Activated effector memory CD4-positive, alpha-beta T cell treated with Interleukin-2 at 50 U/mL for 16 hours (primary cell): Measurements from ENCODE around the gene MAP3K5.
"Not testable (repeated sequence)": the region's sequence is repeated elsewhere in the genome, so short reads cannot be mapped to it uniquely, and the experiment has no call there.

Source experiments
- DNase-seq: peaks from one replicate; pipeline ENCODE4 v3.0.0-alpha.2; 2020

Gene MAP3K5

DNA sequence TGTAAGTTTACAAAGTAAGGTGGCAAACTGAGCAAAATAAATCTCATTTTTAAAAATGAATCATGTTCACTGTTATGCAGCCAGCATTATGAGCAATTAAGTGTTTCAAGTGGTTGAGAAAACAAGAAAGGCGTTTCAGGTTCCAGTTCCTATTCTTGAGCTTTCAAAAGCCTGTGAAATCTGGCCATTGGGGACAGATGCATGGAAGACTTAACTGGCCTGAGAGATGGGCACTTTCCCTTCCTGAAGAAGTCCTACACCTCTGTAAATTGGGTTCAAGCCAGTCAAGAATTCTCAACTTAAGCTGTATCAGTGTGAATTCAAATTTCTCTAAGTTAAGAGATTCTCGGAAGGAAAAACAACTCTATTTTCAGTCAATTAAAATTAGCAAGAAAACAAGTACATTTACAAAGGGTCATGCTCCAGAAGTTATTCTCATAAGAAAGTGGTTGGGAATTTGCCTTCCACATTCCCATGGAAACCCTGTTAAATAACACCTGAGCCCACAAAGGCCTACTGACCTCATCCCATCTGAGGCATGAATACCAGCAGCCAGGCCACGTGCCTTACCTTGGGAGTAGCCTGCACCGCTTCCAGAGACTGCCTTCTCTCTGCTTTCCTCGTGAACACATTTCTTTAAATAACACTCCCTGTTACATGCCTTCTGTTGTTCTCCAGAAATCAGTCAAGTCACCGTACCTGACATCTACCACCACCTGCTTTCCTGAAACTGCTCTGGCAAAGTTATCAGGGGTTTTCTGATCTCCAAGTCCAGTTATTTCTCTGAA, 19.4 kb downstream of the MAP3K5 start:
- no peak for DNase-seq

DNA sequence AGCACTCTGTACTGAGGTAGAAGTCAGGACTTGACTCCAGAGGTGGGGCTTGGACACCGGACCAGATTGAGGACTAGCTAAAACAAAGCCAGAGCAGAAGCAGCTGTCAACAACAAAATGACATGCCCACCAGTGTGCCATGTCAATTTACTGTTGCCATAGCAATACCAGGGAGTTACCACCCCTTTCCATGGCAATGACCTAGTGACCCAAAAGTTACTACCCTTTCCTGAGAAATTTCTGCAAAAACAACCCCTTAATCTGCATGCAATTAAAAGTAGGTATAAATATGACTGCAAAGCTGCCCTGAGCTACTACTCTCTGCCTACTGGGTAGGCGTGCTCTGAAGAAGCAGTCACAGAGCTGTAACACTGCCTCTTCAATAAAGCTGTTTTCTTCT, 21.0 kb downstream of the MAP3K5 start:
- no peak for DNase-seq

DNA sequence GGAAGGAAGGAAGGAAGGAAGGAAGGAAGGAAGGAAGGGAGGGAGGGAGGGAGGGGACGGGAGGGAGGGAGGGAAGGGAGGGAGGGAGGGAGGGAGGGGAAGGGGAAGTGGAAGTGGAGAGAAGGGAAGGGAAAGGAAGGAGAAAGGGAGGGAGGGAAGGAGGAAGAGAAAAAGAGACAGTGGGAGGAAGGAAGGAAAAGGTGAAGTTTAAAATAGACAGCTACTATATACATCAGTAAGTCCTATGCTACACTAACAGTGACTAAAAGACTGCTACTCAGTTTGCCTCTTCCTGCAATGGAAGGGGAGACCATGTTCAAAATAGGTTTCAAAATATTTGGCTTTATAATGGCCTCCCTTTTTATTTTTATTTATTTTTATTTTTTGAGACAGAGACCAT, 22.5 kb downstream of the MAP3K5 start:
- DNase-seq: no peak

DNA sequence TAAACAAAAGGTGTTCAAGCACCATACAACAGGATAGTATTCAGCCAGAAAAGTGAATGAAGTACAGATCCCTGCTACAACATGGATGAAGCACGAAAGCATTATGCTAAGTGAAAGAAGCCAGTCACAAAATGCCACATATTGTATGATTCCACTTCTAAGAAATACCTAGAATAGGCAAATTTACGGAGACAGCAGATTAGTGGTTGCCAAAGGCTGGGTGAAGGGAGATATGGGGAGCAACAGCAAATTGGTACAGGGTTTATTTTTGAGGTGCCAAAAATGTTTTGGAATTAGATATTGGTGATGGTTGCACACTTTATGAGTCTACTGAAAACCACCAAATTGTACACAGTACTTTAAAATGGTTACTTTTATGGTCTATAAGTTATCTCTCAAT, 23.2 kb downstream of the MAP3K5 start:
- DNase-seq: no peak

DNA sequence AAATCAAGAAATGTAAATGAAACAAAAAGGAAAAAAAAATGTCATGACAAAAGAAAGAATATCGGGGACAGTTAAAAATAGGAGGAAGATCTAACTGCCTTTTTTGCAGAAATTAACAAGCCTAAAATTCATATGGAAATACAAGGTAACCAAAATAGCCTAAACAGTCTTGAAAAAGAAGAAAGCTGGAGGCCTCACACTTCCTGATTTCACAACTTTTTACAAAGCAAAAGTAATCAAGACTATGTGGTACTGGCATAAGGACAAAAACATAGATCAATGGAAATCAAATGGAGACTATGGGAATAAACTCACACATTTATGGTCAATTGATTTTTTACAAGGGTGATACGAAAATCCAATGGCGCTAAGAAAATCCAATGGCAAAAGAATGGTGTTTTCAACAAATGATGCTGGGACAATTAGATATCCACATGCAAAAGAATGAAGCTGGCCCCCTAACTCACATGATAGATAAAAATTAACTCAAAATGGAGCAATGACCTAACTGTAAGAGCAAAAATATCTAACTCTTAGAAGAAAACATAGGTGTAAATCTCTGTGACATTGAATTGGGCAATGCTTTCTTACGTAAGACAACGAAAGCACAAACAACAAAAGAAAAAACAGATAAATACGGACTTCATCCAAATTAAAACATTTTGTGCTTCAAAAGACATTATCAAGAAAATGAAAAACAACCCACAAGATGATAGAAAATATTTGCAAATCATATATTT, 24.5 kb downstream of the MAP3K5 start:
- no peak for DNase-seq

DNA sequence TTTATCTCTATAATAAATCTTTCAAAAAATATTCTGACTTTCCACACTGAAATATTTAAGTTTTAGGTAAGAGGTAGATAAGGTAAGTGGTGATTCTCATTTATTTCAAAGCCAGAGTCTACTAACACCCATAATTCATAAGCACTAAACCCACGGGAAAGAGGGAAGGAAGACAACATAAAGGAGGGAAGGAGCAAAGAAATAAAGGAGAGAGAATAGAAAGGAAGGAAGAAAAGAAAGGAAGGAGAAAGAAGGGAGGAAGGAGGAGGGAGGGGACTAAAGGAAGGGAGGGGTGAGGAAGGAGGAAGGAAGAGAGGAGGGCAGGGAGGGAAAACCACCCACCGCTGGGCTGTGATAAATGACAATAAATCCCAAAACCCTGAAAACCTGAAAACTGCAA, 25.2 kb downstream of the MAP3K5 start:
- DNase-seq: no peak

DNA sequence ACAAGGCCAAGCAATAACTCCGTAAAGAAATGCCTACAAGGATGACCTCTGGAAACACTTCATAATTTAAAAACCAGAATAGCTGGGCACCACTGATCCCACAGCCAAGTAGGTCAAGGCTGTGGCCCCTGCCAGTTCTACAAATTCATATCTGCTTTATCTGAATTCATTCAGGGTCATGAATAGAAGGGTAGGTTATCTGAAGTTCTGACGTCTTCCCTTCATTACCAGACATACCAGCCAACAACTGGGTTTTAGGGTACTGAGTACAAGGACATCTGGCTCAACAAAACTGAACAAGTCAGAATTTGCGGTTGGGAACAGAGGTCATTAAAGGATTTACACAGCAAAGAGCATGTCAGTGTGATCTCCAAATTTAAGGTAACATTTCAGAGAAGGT, 26.0 kb downstream of the MAP3K5 start:
- no peak for DNase-seq

DNA sequence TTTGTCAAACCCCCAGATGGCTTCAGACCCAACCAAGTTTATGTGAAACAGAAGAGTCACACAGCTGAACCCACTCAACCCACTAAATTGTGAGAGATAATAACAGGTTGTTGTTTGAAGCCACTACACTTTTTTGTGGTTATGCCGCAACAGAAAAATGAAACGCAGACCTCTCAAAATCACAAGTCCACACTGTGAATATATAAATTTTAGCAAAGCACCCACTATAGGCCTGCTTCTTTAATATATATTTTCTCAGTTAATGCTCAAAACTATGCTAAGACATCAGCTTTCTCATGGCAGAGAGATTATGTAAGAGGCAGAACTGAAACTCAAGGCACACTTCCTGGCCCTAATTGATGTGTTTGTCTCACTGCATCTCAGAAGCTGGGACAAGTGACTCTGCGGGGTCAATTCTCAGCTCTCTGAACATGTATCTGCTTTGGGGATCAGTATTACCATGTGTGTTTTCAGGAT, 27.7 kb downstream of the MAP3K5 start:
- no peak for DNase-seq

DNA sequence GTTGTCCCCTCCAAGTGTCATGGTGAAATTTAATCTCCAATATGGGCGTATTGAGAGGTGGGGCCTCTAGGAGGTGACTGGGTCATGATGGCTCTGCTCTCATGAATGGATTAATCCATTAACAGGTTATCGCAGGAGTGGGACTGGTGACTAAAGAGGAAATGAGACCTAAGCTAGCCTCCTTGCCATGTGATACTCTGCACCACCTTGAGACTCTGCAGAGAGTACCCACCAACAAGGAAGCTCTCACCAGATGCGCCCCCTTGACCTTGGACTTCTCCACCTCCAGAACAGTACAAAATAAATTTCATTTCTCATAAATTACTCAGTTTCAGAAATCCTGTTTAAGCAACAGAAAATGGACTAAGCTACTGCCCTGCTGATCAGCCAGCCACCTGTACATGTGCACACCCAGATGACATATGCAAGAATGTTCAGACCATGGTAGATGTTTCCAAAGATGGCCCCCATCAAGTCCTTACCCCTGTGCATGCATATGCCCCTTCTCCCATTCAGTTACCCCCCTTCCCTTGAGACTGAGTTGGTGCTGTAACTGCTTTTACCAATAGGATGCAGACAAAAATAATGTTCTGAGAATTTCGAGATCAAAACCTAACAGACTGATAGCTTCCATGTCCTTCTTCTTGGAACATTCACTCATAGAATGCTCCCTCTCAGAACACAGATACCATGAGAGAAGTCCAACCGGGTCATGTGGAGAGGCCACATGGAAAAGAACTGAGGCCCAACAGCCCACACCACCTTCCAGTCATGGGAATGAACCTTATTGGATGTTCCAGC, 28.4 kb downstream of the MAP3K5 start:
- no peak for DNase-seq

DNA sequence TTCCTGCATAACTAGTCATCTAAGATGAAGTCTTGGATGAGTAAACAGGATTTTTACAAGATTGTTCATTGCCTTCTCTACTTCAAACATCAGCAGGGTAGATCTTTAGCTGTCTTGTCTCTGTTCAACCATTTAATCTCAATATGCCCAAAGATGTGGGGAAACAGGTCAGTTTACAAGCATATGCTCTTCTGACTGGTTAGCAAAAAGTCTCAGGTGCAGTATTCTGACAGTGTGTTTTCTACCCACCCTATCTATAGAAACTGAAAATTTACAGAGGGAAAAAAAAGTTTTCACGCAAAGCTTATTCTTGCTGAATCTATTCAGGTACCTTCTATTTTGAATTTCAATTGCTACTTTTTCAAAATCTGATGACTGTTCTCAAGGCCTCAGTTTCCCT, 29.0 kb downstream of the MAP3K5 start:
- DNase-seq: no peak

DNA sequence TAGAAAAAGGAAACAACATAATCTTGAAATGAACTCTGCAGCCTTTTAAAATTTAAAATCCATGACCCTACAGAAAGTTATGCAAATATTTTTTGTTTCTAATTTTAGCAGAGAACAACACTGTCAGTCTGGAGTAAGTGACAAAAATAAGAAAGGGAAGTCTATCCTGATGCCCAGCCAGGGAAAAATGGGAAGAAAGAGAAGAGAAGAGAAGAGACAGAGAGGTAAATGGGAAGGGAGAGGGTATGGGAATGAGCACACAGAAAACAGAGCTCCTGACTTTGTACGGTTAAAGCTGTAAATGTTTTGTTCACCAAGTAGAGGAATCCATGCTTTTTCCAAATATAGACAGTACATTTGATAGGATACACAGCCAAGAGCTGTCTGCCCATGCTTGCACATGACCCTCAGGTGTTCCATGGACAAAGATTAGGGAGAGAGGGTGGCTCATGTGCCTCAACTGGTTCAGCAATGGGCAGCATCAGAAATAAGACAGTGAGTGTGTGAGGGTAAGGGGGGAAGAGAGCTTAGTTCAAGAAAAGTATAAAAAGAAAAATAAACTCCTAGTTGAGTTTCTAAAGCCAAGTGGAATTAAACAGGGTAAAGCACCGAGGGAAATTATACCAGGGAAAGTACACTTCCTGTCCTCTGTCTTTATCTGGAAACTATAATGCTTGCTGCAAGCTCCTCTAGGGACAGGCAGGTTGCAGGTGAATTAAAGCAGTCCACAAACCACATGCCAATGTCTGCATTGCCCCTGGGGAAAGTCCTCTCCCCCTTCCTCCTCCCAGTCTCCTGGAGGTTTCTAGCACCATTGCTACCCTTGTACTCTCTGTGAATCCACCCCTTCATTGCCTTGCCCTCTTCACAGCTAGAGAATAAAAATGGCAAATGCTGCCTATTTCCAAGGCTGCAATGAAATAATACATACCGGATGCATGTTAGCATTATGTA, 30.0 kb downstream of the MAP3K5 start:
- no peak for DNase-seq

DNA sequence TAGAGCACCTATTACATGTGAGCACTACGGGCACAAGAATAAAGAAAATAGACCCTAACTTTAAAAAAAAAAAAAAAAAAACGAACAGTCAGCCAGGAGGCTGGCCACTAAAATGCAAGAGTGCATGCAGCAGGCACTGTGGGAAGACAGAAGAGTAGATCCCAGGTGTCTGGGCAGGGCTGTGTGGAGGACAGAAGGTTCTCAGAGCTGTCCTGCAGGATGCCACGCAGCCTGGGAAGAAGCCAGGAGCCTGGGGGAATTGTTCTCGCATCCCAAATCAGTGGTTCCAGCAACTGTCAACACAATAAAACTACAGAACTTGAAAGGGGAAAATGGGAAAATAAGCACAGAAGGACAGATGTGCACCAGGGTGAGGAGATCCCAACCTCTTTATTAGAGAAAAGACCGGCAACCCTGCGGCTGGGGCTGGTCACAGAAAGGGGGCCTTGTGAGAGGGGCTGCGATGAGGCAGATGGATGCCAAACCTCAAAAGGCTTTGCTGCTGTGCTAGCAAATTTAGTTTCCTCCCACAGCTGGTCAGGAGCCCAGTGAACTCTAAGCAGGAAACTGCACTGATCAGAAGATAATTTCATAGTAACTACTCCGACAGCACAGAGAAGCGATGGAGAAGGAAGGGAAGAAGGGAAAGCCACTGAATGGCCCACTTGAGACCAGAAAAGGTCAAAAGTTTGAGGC, 30.9 kb downstream of the MAP3K5 start:
- no peak for DNase-seq

DNA sequence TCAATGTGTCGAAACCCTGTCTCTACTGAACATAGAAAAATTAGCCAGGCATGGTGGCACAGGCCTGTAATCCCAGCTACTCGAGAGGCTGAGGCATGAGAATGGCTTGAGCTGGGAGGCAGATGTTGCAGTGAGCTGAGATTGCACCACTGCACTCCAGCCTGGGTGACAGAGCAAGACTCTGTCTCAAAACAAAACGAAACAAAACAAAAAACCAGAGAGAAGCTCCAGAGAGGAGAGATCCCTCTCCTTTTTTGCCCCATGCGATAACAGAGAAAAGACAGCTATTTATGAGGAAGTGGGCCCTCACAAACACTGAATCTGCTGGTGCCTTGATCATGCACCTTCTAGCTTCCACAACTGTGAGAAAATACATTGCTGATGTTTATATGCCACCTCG, 31.5 kb downstream of the MAP3K5 start:
- DNase-seq: not testable (repeated sequence)

DNA sequence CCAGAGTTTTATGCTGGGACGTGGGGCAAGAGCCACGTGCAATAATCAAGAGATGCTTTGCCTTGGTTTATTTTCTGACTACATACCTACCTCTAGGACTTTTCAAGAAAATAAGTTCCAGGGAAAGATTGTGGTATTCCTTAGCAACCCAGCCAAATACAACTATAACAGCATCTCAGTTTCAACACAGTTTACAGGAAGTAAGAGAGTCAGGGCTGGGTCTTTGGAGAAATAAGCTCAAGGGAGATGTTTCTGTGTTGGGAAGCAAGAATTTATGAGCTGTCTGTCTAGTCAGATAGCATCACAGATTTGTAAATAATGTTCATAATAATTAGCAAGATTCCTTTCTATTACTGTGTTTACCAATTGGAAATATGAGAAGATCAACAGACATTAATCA, 35.1 kb downstream of the MAP3K5 start:
- no peak for DNase-seq

DNA sequence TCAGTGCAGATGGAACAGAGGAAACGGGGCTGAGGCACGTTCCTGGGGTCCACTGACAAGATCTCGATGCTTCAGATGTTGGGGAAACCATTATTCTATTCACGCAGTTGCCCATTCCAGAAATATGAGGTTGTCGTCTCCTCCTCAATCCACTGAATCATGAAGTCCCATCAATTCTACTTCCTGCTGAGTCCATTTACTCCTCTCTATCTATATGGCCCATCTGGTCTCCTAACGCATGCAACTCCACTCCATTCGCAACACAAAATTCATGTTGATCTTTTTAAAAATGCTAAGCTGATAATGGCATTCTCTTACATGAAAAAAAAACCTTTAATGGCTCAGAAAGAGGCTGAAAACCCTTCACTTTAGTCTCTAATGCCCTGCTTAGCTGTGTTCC, 37.5 kb downstream of the MAP3K5 start:
- no peak for DNase-seq

DNA sequence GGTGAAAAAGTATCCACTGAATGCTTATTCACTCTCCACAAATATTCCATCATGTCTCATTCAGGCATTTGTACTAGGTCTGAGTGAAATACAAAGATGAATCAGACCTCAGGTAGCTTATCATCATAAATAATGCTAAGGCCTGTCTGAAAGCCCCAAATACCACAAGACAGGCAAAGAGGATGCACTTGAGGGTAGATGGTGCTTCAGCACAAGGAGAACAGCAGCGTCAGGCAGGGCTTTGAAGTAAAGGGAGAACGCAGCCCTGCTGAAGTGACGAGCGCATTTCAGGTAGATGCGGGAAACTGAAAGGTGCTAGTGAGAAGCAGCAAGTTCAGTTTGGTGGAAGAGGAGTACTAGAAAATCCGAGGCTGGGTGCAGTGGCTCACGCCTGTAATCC, 38.7 kb downstream of the MAP3K5 start:
- DNase-seq: peak; percentile 60

DNA sequence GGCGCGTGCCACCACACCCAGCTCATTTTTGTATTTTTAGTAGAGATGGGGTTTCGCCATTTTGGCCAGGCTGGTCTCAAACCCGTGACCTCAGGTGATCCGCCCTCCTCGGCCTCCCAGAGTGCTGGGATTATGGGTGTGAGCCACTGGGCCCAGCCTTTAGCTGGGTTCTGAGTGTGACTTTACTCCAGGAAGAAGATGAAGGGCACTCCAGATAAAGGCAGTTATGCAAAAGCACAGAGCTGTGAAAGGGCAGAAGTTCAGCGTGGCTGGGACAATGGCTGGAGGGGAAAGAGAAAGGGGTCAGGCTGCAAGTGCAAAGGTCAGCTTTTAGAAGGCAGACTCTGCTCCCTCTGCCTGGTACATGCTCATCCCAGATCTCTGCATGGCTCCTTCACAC, 39.7 kb downstream of the MAP3K5 start:
- no peak for DNase-seq

DNA sequence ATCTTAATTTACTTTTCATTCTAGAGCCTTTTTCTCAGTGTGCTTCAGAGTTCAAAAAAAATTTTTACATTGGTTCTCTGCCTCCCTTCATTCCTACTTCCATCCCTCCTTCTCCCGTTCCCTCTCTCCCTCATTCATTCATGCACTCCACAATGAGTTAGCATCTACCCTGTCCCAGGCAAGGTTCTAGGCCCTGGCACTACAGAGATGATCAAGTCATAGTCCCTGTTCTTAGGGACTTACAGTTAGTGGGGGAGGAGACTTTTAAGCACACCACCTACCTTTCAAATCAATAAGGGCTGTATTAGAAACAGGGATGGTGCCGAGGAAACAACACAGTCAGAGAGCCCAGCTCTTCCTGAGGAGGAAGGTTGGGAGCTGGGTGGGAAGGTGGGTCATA, 40.3 kb downstream of the MAP3K5 start:
- DNase-seq: no peak

DNA sequence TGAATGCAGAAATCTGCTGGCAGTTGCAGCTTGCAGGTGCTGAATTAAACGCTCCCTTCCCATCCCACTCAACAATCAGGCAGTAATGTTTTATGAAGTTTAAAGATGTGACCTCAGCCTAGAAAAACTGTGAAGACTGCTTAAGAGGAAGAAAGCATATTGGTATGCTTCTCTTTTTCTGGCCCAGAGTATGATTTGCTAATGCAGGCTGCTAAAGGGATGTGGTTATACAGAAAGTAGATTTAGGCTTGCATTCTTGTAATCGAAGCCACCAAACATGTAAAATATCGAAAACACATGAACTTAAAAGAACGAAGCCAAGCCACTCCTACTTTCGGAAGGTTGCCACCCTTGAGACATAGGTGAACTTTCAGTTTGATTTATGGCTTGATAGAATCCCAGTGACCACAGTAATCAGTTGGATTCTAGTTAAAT, 40.7 kb downstream of the MAP3K5 start:
- no peak for DNase-seq

DNA sequence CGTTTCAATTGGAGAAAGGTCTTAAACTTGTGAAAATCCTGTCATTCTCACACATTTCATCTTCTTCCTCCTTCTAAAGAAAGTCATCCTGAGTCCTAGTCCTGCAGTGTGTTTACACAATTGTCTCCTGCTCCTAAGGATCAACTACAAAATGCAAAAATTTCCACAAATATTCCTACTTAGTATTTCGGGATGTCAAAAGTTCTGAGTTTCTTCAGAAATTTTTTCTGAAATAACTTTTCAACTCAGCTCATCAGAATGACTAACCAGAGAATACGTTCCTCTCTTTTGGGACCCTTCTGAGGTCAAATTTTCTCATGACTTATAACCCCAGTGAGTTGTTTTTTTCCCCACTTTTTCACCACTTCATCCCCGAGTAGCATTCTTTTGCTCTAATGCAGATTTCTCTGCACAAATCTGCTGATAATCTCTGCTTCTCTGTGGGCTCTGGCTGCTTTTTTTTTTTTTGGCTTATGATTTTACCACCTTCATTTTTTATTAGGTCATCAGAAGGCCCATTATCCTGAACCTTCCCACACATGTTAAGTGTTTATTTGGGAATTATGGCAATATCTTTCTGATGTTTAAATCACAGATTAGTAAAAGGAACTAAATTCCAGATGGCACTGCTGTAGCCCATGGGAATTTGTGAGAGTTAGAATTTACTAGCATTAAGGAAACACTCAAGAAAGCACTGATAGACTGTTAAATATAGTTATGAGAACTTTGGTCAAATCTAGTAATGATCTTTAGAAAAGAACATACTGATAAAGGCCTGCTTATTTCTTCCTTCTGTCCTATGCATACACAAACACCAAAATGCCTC, 41.4 kb downstream of the MAP3K5 start:
- no peak for DNase-seq
